Muscle layer of colon (tissue), 2 donors: ENCODE results near the gene HEPACAM.

Experiments used
- H3K27ac ChIP-seq: one replicate; pipeline ENCODE4 v1.7.0; 2013; ENCODE audit warnings: low read depth, mild to moderate bottlenecking, low read length, moderate library complexity
- H3K27me3 ChIP-seq, 2 donors: one replicate each; pipeline ENCODE4 v1.7.0; 2013; ENCODE audit warnings: low read length in 2 of 2, mild to moderate bottlenecking in 2 of 2; ENCODE audit not compliant: insufficient read depth in 2 of 2, control insufficient read depth in 1 of 2
- H3K36me3 ChIP-seq: one replicate; pipeline ENCODE4 v1.7.0; 2013; ENCODE audit warnings: mild to moderate bottlenecking, low read length; ENCODE audit not compliant: insufficient read depth
- H3K4me1 ChIP-seq: one replicate; pipeline ENCODE4 v1.7.0; 2013; ENCODE audit warnings: mild to moderate bottlenecking, low read length; ENCODE audit not compliant: insufficient read depth
- H3K4me3 ChIP-seq, 2 donors: one replicate each; pipeline ENCODE4 v1.7.0; 2013; ENCODE audit warnings: low read length in 2 of 2, low read depth in 1 of 2, mild to moderate bottlenecking in 1 of 2, moderate library complexity in 1 of 2
- H3K9ac ChIP-seq: one replicate; pipeline ENCODE4 v1.7.0; 2013; ENCODE audit warnings: low read length
- H3K9me3 ChIP-seq: one replicate; pipeline ENCODE4 v1.7.0; 2013; ENCODE audit warnings: mild to moderate bottlenecking, low read length
- donor health status: abdominal sarcoma.
- donor health status: Adenocarcinoma of cecum.

The HEPACAM gene

GRCh38 chr11:124919898-124920297 is 15.9 kb downstream of the HEPACAM start:
- Histone ChIP-seq H3K27ac (no peak overlapping the region), H3K36me3 (no peaks in the 10 kb centered on the region), H3K9ac (no peak overlapping the region), H3K4me3 (no peak overlapping the region), H3K9me3 (no peaks in the 10 kb centered on the region), H3K27me3 (no peaks in the 10 kb centered on the region), H3K4me1 (no peaks in the 10 kb centered on the region)

- Histone ChIP-seq H3K36me3 (no peaks in the 10 kb centered on the region), H3K4me3 (no peak within 1 kb of the TSS), H3K27ac (no peak within 1 kb of the TSS), H3K9me3 (no peaks in the 10 kb centered on the region), H3K4me1 (no peaks in the 10 kb centered on the region), H3K9ac (no peak within 1 kb of the TSS), H3K27me3 (no peaks in the 10 kb centered on the region)
Observed at GRCh38 chr11:124918950-124919349, 16.9 kb downstream of the HEPACAM start, which contains the start of gene HEPN1. HEPN1 (plus strand) TSS chr11:124919250.

- Histone ChIP-seq H3K27ac (no peak overlapping the region), H3K4me1 (no peaks in the 10 kb centered on the region), H3K9me3 (no peaks in the 10 kb centered on the region), H3K9ac (no peak overlapping the region), H3K36me3 (no peaks in the 10 kb centered on the region), H3K27me3 (no peaks in the 10 kb centered on the region), H3K4me3 (no peak overlapping the region)
Observed at GRCh38 chr11:124917115-124917637, 18.7 kb downstream of the HEPACAM start.

- no peaks in the 10 kb centered on the region for H3K9me3 ChIP-seq
- H3K27ac ChIP-seq: no peak overlapping the region
- no peak overlapping the region for H3K4me3 ChIP-seq
- H3K4me1 ChIP-seq: no peaks in the 10 kb centered on the region
- no peaks in the 10 kb centered on the region for H3K27me3 ChIP-seq
- no peak overlapping the region for H3K9ac ChIP-seq
- H3K36me3 ChIP-seq: no peaks in the 10 kb centered on the region
Observed at GRCh38 chr11:124916370-124916710, 19.5 kb downstream of the HEPACAM start.

- H3K36me3 ChIP-seq: no peaks in the 10 kb centered on the region
- H3K4me1 ChIP-seq: no peaks in the 10 kb centered on the region
- H3K4me3 ChIP-seq: no peak overlapping the region
- H3K9me3 ChIP-seq: no peaks in the 10 kb centered on the region
- no peak overlapping the region for H3K9ac ChIP-seq
- no peak overlapping the region for H3K27ac ChIP-seq
- H3K27me3 ChIP-seq: no peaks in the 10 kb centered on the region
Observed at GRCh38 chr11:124915541-124916369, 20.1 kb downstream of the HEPACAM start.

GRCh38 chr11:124902616-124903015 is 33.2 kb downstream of the HEPACAM start:
- Histone ChIP-seq H3K9ac (no peak overlapping the region), H3K27ac (no peak overlapping the region), H3K4me3 (no peak overlapping the region), H3K27me3 (no peaks in the 10 kb centered on the region), H3K4me1 (peaks cover 12% of the 10 kb centered on the region), H3K36me3 (no peaks in the 10 kb centered on the region), H3K9me3 (no peaks in the 10 kb centered on the region)

- H3K4me3 ChIP-seq: no peak overlapping the region
- H3K4me1 ChIP-seq: peaks cover 12% of the 10 kb centered on the region
- H3K9ac ChIP-seq: no peak overlapping the region
- no peaks in the 10 kb centered on the region for H3K27me3 ChIP-seq
- H3K27ac ChIP-seq: no peak overlapping the region
- H3K36me3 ChIP-seq: no peaks in the 10 kb centered on the region
- no peaks in the 10 kb centered on the region for H3K9me3 ChIP-seq
Observed at GRCh38 chr11:124900464-124900863, 35.4 kb downstream of the HEPACAM start.

- Histone ChIP-seq H3K27me3 (no peaks in the 10 kb centered on the region), H3K27ac (no peak overlapping the region), H3K4me3 (no peak overlapping the region), H3K9me3 (no peaks in the 10 kb centered on the region), H3K4me1 (peaks cover 14% of the 10 kb centered on the region), H3K36me3 (no peaks in the 10 kb centered on the region), H3K9ac (no peak overlapping the region)
Observed at GRCh38 chr11:124899383-124900145, 36.3 kb downstream of the HEPACAM start.

- Histone ChIP-seq H3K27me3 (no peaks in the 10 kb centered on the region), H3K36me3 (no peaks in the 10 kb centered on the region), H3K27ac (no peak overlapping the region), H3K4me1 (peaks cover 15% of the 10 kb centered on the region), H3K9ac (no peak overlapping the region), H3K4me3 (no peak overlapping the region), H3K9me3 (no peaks in the 10 kb centered on the region)
Observed at GRCh38 chr11:124898711-124899110, 37.1 kb downstream of the HEPACAM start.

- H3K4me1 ChIP-seq: peaks cover 15% of the 10 kb centered on the region
- no peaks in the 10 kb centered on the region for H3K27me3 ChIP-seq
- H3K27ac ChIP-seq: no peak overlapping the region
- no peaks in the 10 kb centered on the region for H3K36me3 ChIP-seq
- H3K4me3 ChIP-seq: no peak overlapping the region
- H3K9ac ChIP-seq: no peak overlapping the region
- no peaks in the 10 kb centered on the region for H3K9me3 ChIP-seq
Observed at GRCh38 chr11:124898263-124898680, 37.6 kb downstream of the HEPACAM start.

- peak within 1 kb of the TSS in 1 of 2 donors; percentile 5 for H3K4me3 ChIP-seq
- H3K9ac ChIP-seq: no peak within 1 kb of the TSS
- no peaks in the 10 kb centered on the region for H3K27me3 ChIP-seq
- no peak within 1 kb of the TSS for H3K27ac ChIP-seq
- no peaks in the 10 kb centered on the region for H3K36me3 ChIP-seq
- H3K4me1 ChIP-seq: peaks cover 15% of the 10 kb centered on the region
- H3K9me3 ChIP-seq: no peaks in the 10 kb centered on the region
Observed at GRCh38 chr11:124897674-124898262, 38.1 kb downstream of the HEPACAM start, which contains the start of gene ROBO4. ROBO4 (minus strand) TSS chr11:124897865; CDS start chr11:124897795, 70 bp downstream.
